GM12872 (cell line): ENCODE results near the gene RTRAF.

ENCODE experiments used
- CTCF ChIP-seq: IDR thresholded peaks from 3 replicates; pipeline ENCODE4 v1.5.1; 2011; ENCODE audit warnings: low read depth, mild to moderate bottlenecking, low read length, moderate library complexity; ENCODE audit not compliant: insufficient read depth

The RTRAF gene

GRCh38 chr14:52044791-52045522, 55.6 kb downstream of the RTRAF start:
- no peak for TF ChIP-seq CTCF

- TF ChIP-seq CTCF: no peak
Observed at GRCh38 chr14:52046376-52046917, 57.1 kb downstream of the RTRAF start.

- no peak for TF ChIP-seq CTCF
Observed at GRCh38 chr14:52048116-52048515, 58.8 kb downstream of the RTRAF start.

- TF ChIP-seq CTCF: no peak
Observed at GRCh38 chr14:52048641-52049204, 59.4 kb downstream of the RTRAF start.

- TF ChIP-seq CTCF: no peak
Observed at GRCh38 chr14:52049271-52049670, 59.9 kb downstream of the RTRAF start.

- TF ChIP-seq CTCF: no peak
Observed at GRCh38 chr14:52049721-52050588, 60.6 kb downstream of the RTRAF start.

- TF ChIP-seq CTCF: no peak
Observed at GRCh38 chr14:52051251-52051650, 61.9 kb downstream of the RTRAF start.
